ENCODE data around the gene SFT2D3. TPM values are rescaled to one million over a fixed set of nuclear protein-coding genes. Genes with fewer than 3 reads are reported as not detected.
A peak's percentile ranks its signal among the peaks of the same experiment; 100 is the strongest.

SFT2D3 gene
- total and polyA plus RNA-seq, 8 donors, result 2.7 to 5.7 (median 3.7) TPM

- no peak overlapping the region for H3K4me3 ChIP-seq
- H3K4me1 ChIP-seq, result peaks cover 3 to 19% (median 8%) of the 10 kb centered on the region in 3 donors
- intact Hi-C loops (cut with DNase I), result no loop called here
- no peak for DNase-seq
- no peaks in the 10 kb centered on the region for H3K27me3 ChIP-seq
- no peak for TF ChIP-seq CTCF (IDR thresholded peaks at IDR 0.05)
- no peak for ATAC-seq
- FAIRE-seq, result no peak
- H3K36me3 ChIP-seq, result peaks cover 0 to 18% (median under 1%) of the 10 kb centered on the region in 3 donors
- H3K27ac ChIP-seq, result no peak overlapping the region
- H3K9me3 ChIP-seq, result no peaks in the 10 kb centered on the region
- WGBS, 2 donors, result 95% methylated on average over 5 of the region's 5 CpGs
Measured at GRCh38 chr2:127703282-127703681, 2.0 kb downstream of the SFT2D3 start.

- no peaks in the 10 kb centered on the region for H3K27me3 ChIP-seq
- no peak for TF ChIP-seq CTCF (IDR thresholded peaks at IDR 0.05)
- H3K9me3 ChIP-seq, result no peaks in the 10 kb centered on the region
- intact Hi-C loops (cut with DNase I), result no loop called here
- WGBS, 2 donors, result 72 to 77% methylated on average over 5 of the region's 5 CpGs
- no peak for ATAC-seq
- peaks cover 0 to 33% (median 6%) of the 10 kb centered on the region in 3 donors for H3K36me3 ChIP-seq
- no peak overlapping the region for H3K4me3 ChIP-seq
- no peak for FAIRE-seq
- H3K27ac ChIP-seq, result no peak overlapping the region
- no peak for DNase-seq
- peaks cover 3 to 19% (median 8%) of the 10 kb centered on the region in 3 donors for H3K4me1 ChIP-seq
Measured at GRCh38 chr2:127704641-127705390, 3.5 kb downstream of the SFT2D3 start.

GRCh38 chr2:127705391-127706065, 4.2 kb downstream of the SFT2D3 start:
- Histone ChIP-seq H3K27me3 (no peaks in the 10 kb centered on the region), H3K9me3 (no peaks in the 10 kb centered on the region), H3K4me1 (peaks cover 3 to 16% (median 8%) of the 10 kb centered on the region in 3 donors), H3K27ac (no peak overlapping the region), H3K4me3 (no peak overlapping the region), H3K36me3 (peaks cover 0 to 34% (median 6%) of the 10 kb centered on the region in 3 donors)
- no peak for TF ChIP-seq CTCF (IDR thresholded peaks at IDR 0.05)
- no peak for ATAC-seq
- FAIRE-seq, result no peak
- no peak for DNase-seq
- 85 to 87% methylated on average over 5 of the region's 5 CpGs for WGBS, 2 donors
- intact Hi-C loops (cut with DNase I), result no loop called here

GRCh38 chr2:127706215-127706990, 5.1 kb downstream of the SFT2D3 start:
- H3K36me3 ChIP-seq, result peaks cover 0 to 34% (median 6%) of the 10 kb centered on the region in 3 donors
- FAIRE-seq, result no peak
- DNase-seq, result peak in 1 of 6 donors; percentile 52
- no peak overlapping the region for H3K27ac ChIP-seq
- ATAC-seq, result no peak
- peaks cover 3 to 12% (median 8%) of the 10 kb centered on the region in 3 donors for H3K4me1 ChIP-seq
- no peak for TF ChIP-seq CTCF (IDR thresholded peaks at IDR 0.05)
- no peaks in the 10 kb centered on the region for H3K27me3 ChIP-seq
- H3K4me3 ChIP-seq, result no peak overlapping the region
- intact Hi-C loops (cut with DNase I), result no loop called here
- H3K9me3 ChIP-seq, result no peaks in the 10 kb centered on the region
- WGBS, 2 donors, result 90 to 94% methylated on average over 14 of the region's 14 CpGs

All from pancreas (tissue), 10 donors.